CD14-positive monocyte (primary cell): Measurements from ENCODE around the gene RAI14. TPM values are rescaled to one million over a fixed set of nuclear protein-coding genes. Genes with fewer than 3 reads are reported as not detected.
A peak's percentile ranks its signal among the peaks of the same experiment; 100 is the strongest.

Experiments
- DNase-seq, 3 donors: peaks; one replicate each; pipeline ENCODE4 v3.0.0-alpha.2; 2011 to 2022
- H2AFZ ChIP-seq: 2 replicates; pipeline ENCODE4 v1.6.0; 2012; ENCODE audit warnings: mild to moderate bottlenecking, low read depth, low read length, inconsistent platforms; ENCODE audit not compliant: insufficient read depth, poor library complexity, severe bottlenecking
- H3K27ac ChIP-seq, 2 donors: 1 replicate in 1 of 2; 2 replicates in 1 of 2; pipeline ENCODE4 v1.5.1; 2012 to 2013; ENCODE audit warnings: low read length in 2 of 2, control low read depth in 1 of 2, inconsistent platforms in 1 of 2, low read depth in 1 of 2, mild to moderate bottlenecking in 1 of 2
- H3K27me3 ChIP-seq, 2 donors: one replicate each; pipeline versions ENCODE4 v1.6.0 to v1.6.1; 2011 to 2013; ENCODE audit warnings: low read length in 2 of 2; ENCODE audit not compliant: control insufficient read depth in 2 of 2, insufficient read depth in 2 of 2
- H3K36me3 ChIP-seq, 2 donors: replicated peaks in 1 of 2; 1 replicate in 1 of 2; 2 replicates in 1 of 2; pipeline versions ENCODE4 v1.5.1 to v1.6.1; 2012 to 2013; ENCODE audit warnings: low read length in 2 of 2, control low read depth in 1 of 2, inconsistent platforms in 1 of 2, mild to moderate bottlenecking in 1 of 2; ENCODE audit not compliant: insufficient read depth in 2 of 2, control insufficient read depth in 1 of 2
- H3K4me1 ChIP-seq, 2 donors: 1 replicate in 1 of 2; 2 replicates in 1 of 2; pipeline versions ENCODE4 v1.5.1 to v1.6.1; 2012 to 2013; ENCODE audit warnings: low read length in 2 of 2, control low read depth in 1 of 2, inconsistent platforms in 1 of 2, mild to moderate bottlenecking in 1 of 2, moderate library complexity in 1 of 2; ENCODE audit not compliant: insufficient read depth in 2 of 2, control insufficient read depth in 1 of 2
- H3K4me2 ChIP-seq: replicated peaks from 2 replicates; pipeline ENCODE3; 2012; ENCODE audit warnings: low read length, moderate library complexity, mild to moderate bottlenecking; ENCODE audit not compliant: poor library complexity, severe bottlenecking; ENCODE audit errors: extremely low read depth
- H3K4me3 ChIP-seq, 3 experiments: fragments of 200-600 bp in 1 of 3; sonication (generic) in 1 of 3; replicated peaks in 1 of 3; 1 replicate in 2 of 3; 2 replicates in 1 of 3; pipeline ENCODE4 v1.5.1; 2011 to 2013; ENCODE audit warnings: low read length in 3 of 3, mild to moderate bottlenecking in 3 of 3, control low read depth in 2 of 3, low read depth in 2 of 3, inconsistent platforms in 1 of 3, moderate library complexity in 1 of 3
- H3K79me2 ChIP-seq: 2 replicates; pipeline ENCODE4 v1.6.0; 2012; ENCODE audit warnings: mild to moderate bottlenecking, control low read depth, inconsistent platforms, low read length, moderate library complexity; ENCODE audit not compliant: insufficient read depth
- H3K9ac ChIP-seq: 2 replicates; pipeline ENCODE4 v1.6.0; 2017; ENCODE audit warnings: low read length, mild to moderate bottlenecking; ENCODE audit not compliant: insufficient read depth, poor library complexity, severe bottlenecking
- H3K9me3 ChIP-seq, 2 donors: replicated peaks in 1 of 2; 1 replicate in 1 of 2; 2 replicates in 1 of 2; pipeline versions ENCODE4 v1.5.1 to v1.6.1; 2012 to 2013; ENCODE audit warnings: low read length in 2 of 2, control low read depth in 1 of 2; ENCODE audit not compliant: control insufficient read depth in 1 of 2, insufficient read depth in 1 of 2
- H4K20me1 ChIP-seq: 2 replicates; pipeline ENCODE4 v1.6.0; 2012; ENCODE audit warnings: mild to moderate bottlenecking, low read length, control low read depth, moderate library complexity; ENCODE audit not compliant: insufficient read depth
- H3K27ac Mint-ChIP-seq, 7 donors: one replicate each; pipeline ENCODE4 v1.8.0; 2020; ENCODE audit warnings: mild to moderate bottlenecking in 7 of 7, mixed read lengths in 7 of 7, moderate library complexity in 6 of 7, inconsistent platforms in 2 of 7
- H3K27me3 Mint-ChIP-seq, 3 donors: one replicate each; pipeline ENCODE4 v1.8.0; 2021 to 2022; ENCODE audit warnings: low read depth in 3 of 3, mild to moderate bottlenecking in 3 of 3, mixed read lengths in 3 of 3, moderate library complexity in 3 of 3, inconsistent platforms in 1 of 3
- H3K36me3 Mint-ChIP-seq, 2 donors: one replicate each; pipeline ENCODE4 v1.8.0; 2020; ENCODE audit warnings: mixed read lengths in 2 of 2, inconsistent platforms in 1 of 2, mild to moderate bottlenecking in 1 of 2
- H3K4me1 Mint-ChIP-seq: one replicate; pipeline ENCODE4 v1.8.0; 2020; ENCODE audit warnings: mild to moderate bottlenecking, mixed read lengths
- H3K4me3 Mint-ChIP-seq, 2 donors: one replicate each; pipeline ENCODE4 v1.8.0; 2020; ENCODE audit warnings: mild to moderate bottlenecking in 2 of 2, mixed read lengths in 2 of 2, moderate library complexity in 1 of 2
- H3K9me3 Mint-ChIP-seq, 7 donors: one replicate each; pipeline ENCODE4 v1.8.0; 2020 to 2022; ENCODE audit warnings: mixed read lengths in 7 of 7, mild to moderate bottlenecking in 6 of 7, moderate library complexity in 6 of 7, inconsistent platforms in 2 of 7
- CTCF ChIP-seq: fragments of 200-600 bp; IDR thresholded peaks from one replicate; pipeline ENCODE4 v1.8.0; 2022; ENCODE audit warnings: antibody characterized with exemption, mild to moderate bottlenecking
- intact Hi-C, 2 donors: fragments of 100-400 bp; cut with micrococcal nuclease; formaldehyde crosslinking; loops; one replicate each; pipeline versions ENCODE4 v1.15.0 to v1.15.1; 2023
- polyA plus RNA-seq, 3 donors: library from polyadenylated mRNA; depleted of rRNA in 1 of 3; unstranded in 2 of 3; stranded (reverse) in 1 of 3; fragments of 300-500 nt in 2 of 3; fragments of >200 nt in 1 of 3; fragmentation: Illumina TruSeq in 2 of 3; gene quantifications; 1 replicate in 2 of 3; 2 replicates in 1 of 3; pipeline ENCODE4 v1.2.3, GENCODE V29; 2012 to 2021

RAI14 gene
- polyA plus RNA-seq, 3 donors, result 0.08 TPM; not detected in 2

- Mint-ChIP-seq H3K9me3 (peaks cover 0 to 14% (median 5%) of the 10 kb centered on the region in 7 donors), H3K27ac (no peak overlapping the region), H3K4me1 (peaks cover 17% of the 10 kb centered on the region), H3K36me3 (peaks cover 0 to 3% of the 10 kb centered on the region in 2 donors), H3K27me3 (peaks cover 39 to 54% (median 40%) of the 10 kb centered on the region in 3 donors), H3K4me3 (peak overlapping the region in 1 of 2 donors; percentile 5)
- no peak for DNase-seq
- Histone ChIP-seq H4K20me1 (no peaks in the 10 kb centered on the region), H3K9ac (no peak overlapping the region), H3K27ac (no peak overlapping the region), H3K4me1 (peaks cover 8 to 19% of the 10 kb centered on the region in 2 donors), H3K9me3 (peaks cover 0 to 15% of the 10 kb centered on the region in 2 donors), H3K4me2 (no peak overlapping the region), H2AFZ (no peak overlapping the region), H3K79me2 (no peaks in the 10 kb centered on the region), H3K4me3 (no peak overlapping the region), H3K27me3 (peaks cover 43 to 45% of the 10 kb centered on the region in 2 donors), H3K36me3 (no peaks in the 10 kb centered on the region)
- TF ChIP-seq CTCF, result no peak
- intact Hi-C loops, result no loop called here
These were observed 3.2 kb upstream of the RAI14 start for GRCh38 chr5:34652914-34653313.

GRCh38 chr5:34653708-34654107 lies 2.4 kb upstream of the RAI14 start:
- peak overlapping the region in 1 of 2 donors; percentile 35 for H3K4me3 Mint-ChIP-seq
- Histone ChIP-seq H3K27ac (no peak overlapping the region), H2AFZ (no peak overlapping the region), H3K79me2 (no peaks in the 10 kb centered on the region), H3K36me3 (no peaks in the 10 kb centered on the region), H3K4me3 (no peak overlapping the region), H3K9ac (no peak overlapping the region), H3K27me3 (peaks cover 50 to 51% of the 10 kb centered on the region in 2 donors), H3K4me2 (no peak overlapping the region), H3K9me3 (peaks cover 0 to 15% of the 10 kb centered on the region in 2 donors), H4K20me1 (no peaks in the 10 kb centered on the region), H3K4me1 (peaks cover 8 to 19% of the 10 kb centered on the region in 2 donors)
- peaks cover 0 to 3% of the 10 kb centered on the region in 2 donors for H3K36me3 Mint-ChIP-seq
- peaks cover 17% of the 10 kb centered on the region for H3K4me1 Mint-ChIP-seq
- H3K27ac Mint-ChIP-seq, result no peak overlapping the region
- peaks cover 45 to 60% (median 46%) of the 10 kb centered on the region in 3 donors for H3K27me3 Mint-ChIP-seq
- no peak for DNase-seq
- TF ChIP-seq CTCF, result no peak
- intact Hi-C loops, result no loop called here
- H3K9me3 Mint-ChIP-seq, result peaks cover 0 to 16% (median 4%) of the 10 kb centered on the region in 7 donors
